Natural killer cell treated with Interleukin-12 subunit alpha and Interleukin-12 subunit beta and Interleukin-15 and Interleukin-18, amount 100 ng/mL, for 72 hours (primary cell): ENCODE data around the gene VEGFB. TPM values are rescaled to one million over a fixed set of nuclear protein-coding genes. Genes with fewer than 3 reads are reported as not detected.

ENCODE experiments used
- ATAC-seq, 2 donors: fragments of 150-1000 bp; cut with Tn5 transposase in 1 of 2; sonication (Bioruptor Pico), chemical (Tn5 transposase) in 1 of 2; 2 replicates each; pipeline ENCODE4 v1.10.0; 2021
- DNase-seq: peaks from one replicate; pipeline ENCODE4 v3.0.0; 2022; ENCODE audit warnings: low spot score
- H3K27ac Mint-ChIP-seq, 2 donors: 1 replicate in 1 of 2; 2 replicates in 1 of 2; pipeline ENCODE4 v1.8.0; 2022; ENCODE audit warnings: mixed read lengths in 2 of 2, mild to moderate bottlenecking in 1 of 2, moderate library complexity in 1 of 2
- H3K27me3 Mint-ChIP-seq, 2 donors: 1 replicate in 1 of 2; 2 replicates in 1 of 2; pipeline ENCODE4 v1.8.0; 2022; ENCODE audit warnings: mixed read lengths in 2 of 2
- H3K36me3 Mint-ChIP-seq: one replicate; pipeline ENCODE4 v1.8.0; 2022; ENCODE audit warnings: mixed read lengths
- H3K4me1 Mint-ChIP-seq, 2 donors: 1 replicate in 1 of 2; 2 replicates in 1 of 2; pipeline ENCODE4 v1.8.0; 2022; ENCODE audit warnings: low read depth in 2 of 2, mixed read lengths in 2 of 2, mild to moderate bottlenecking in 1 of 2
- H3K4me3 Mint-ChIP-seq: one replicate; pipeline ENCODE4 v1.8.0; 2022; ENCODE audit warnings: mixed read lengths
- H3K9me3 Mint-ChIP-seq: 2 replicates; pipeline ENCODE4 v1.8.0; 2022; ENCODE audit warnings: mixed read lengths
- total RNA-seq, 2 donors: library from RNA; stranded (reverse); gene quantifications; one replicate each; pipeline ENCODE4 v1.2.3, GENCODE V29; 2022

VEGFB gene
- total RNA-seq, 2 donors from 2014 or later = 38.7 to 42.3 TPM

GRCh38 chr11:64259533-64260067 is 25.2 kb downstream of the VEGFB start:
- peak overlapping the region; percentile 6 for H3K4me3 Mint-ChIP-seq
- DNase-seq = no peak
- H3K27ac Mint-ChIP-seq = peak overlapping the region; percentile 52 to 84
- H3K4me1 Mint-ChIP-seq = peaks cover 10 to 15% of the 10 kb centered on the region in 2 donors
- no peaks in the 10 kb centered on the region for H3K9me3 Mint-ChIP-seq
- no peaks in the 10 kb centered on the region for H3K27me3 Mint-ChIP-seq
- peak; percentile 39 to 77 for ATAC-seq
- peaks cover 8% of the 10 kb centered on the region for H3K36me3 Mint-ChIP-seq

GRCh38 chr11:64260147-64260708 is 25.8 kb downstream of the VEGFB start:
- no peaks in the 10 kb centered on the region for H3K9me3 Mint-ChIP-seq
- no peaks in the 10 kb centered on the region for H3K27me3 Mint-ChIP-seq
- H3K4me3 Mint-ChIP-seq = peak overlapping the region; percentile 6
- DNase-seq (no peak), ATAC-seq (peak in 1 of 2 donors; percentile 17)
- peaks cover 8% of the 10 kb centered on the region for H3K36me3 Mint-ChIP-seq
- peaks cover 10 to 15% of the 10 kb centered on the region in 2 donors for H3K4me1 Mint-ChIP-seq
- peak overlapping the region; percentile 52 to 84 for H3K27ac Mint-ChIP-seq

GRCh38 chr11:64261556-64262080 is 27.2 kb downstream of the VEGFB start:
- no peaks in the 10 kb centered on the region for H3K9me3 Mint-ChIP-seq
- ATAC-seq = no peak
- no peaks in the 10 kb centered on the region for H3K27me3 Mint-ChIP-seq
- no peak for DNase-seq
- H3K4me3 Mint-ChIP-seq = no peak overlapping the region
- no peak overlapping the region for H3K27ac Mint-ChIP-seq
- H3K36me3 Mint-ChIP-seq = peaks cover 8% of the 10 kb centered on the region
- H3K4me1 Mint-ChIP-seq = peaks cover 10 to 15% of the 10 kb centered on the region in 2 donors

GRCh38 chr11:64262271-64263002 is 28.1 kb downstream of the VEGFB start:
- Mint-ChIP-seq H3K27ac (no peak overlapping the region), H3K27me3 (no peaks in the 10 kb centered on the region), H3K9me3 (no peaks in the 10 kb centered on the region), H3K4me1 (peaks cover 11 to 15% of the 10 kb centered on the region in 2 donors), H3K36me3 (peaks cover 8% of the 10 kb centered on the region), H3K4me3 (no peak overlapping the region)
- no peak for DNase-seq
- no peak for ATAC-seq

- Mint-ChIP-seq H3K4me3 (no peak overlapping the region), H3K4me1 (peaks cover 19 to 23% of the 10 kb centered on the region in 2 donors), H3K27me3 (no peaks in the 10 kb centered on the region), H3K27ac (no peak overlapping the region), H3K9me3 (no peaks in the 10 kb centered on the region), H3K36me3 (peaks cover 8% of the 10 kb centered on the region)
- no peak for DNase-seq
- no peak for ATAC-seq
Observed at GRCh38 chr11:64263021-64263946, 28.9 kb downstream of the VEGFB start.

- Mint-ChIP-seq H3K36me3 (peaks cover 8% of the 10 kb centered on the region), H3K27ac (no peak overlapping the region), H3K27me3 (no peaks in the 10 kb centered on the region), H3K4me3 (no peak overlapping the region), H3K4me1 (peaks cover 25 to 28% of the 10 kb centered on the region in 2 donors), H3K9me3 (no peaks in the 10 kb centered on the region)
- ATAC-seq (no peak), DNase-seq (no peak)
Observed at GRCh38 chr11:64263947-64264317, 29.5 kb downstream of the VEGFB start.

- Mint-ChIP-seq H3K4me3 (no peak overlapping the region), H3K27ac (no peak overlapping the region), H3K9me3 (no peaks in the 10 kb centered on the region), H3K27me3 (no peaks in the 10 kb centered on the region), H3K4me1 (peaks cover 27 to 29% of the 10 kb centered on the region in 2 donors), H3K36me3 (peaks cover 6% of the 10 kb centered on the region)
- DNase-seq (no peak), ATAC-seq (no peak)
Observed at GRCh38 chr11:64264371-64264852, 30.0 kb downstream of the VEGFB start.

GRCh38 chr11:64265176-64266160 is 31.1 kb downstream of the VEGFB start:
- no peak for DNase-seq
- no peak for ATAC-seq
- Mint-ChIP-seq H3K27ac (no peak overlapping the region), H3K9me3 (no peaks in the 10 kb centered on the region), H3K36me3 (no peaks in the 10 kb centered on the region), H3K27me3 (no peaks in the 10 kb centered on the region), H3K4me3 (no peak overlapping the region), H3K4me1 (peaks cover 24% of the 10 kb centered on the region in 2 donors)

- ATAC-seq (no peak), DNase-seq (no peak)
- no peak overlapping the region for H3K27ac Mint-ChIP-seq
- H3K4me3 Mint-ChIP-seq = no peak overlapping the region
- H3K4me1 Mint-ChIP-seq = peaks cover 24% of the 10 kb centered on the region in 2 donors
- H3K27me3 Mint-ChIP-seq = no peaks in the 10 kb centered on the region
- no peaks in the 10 kb centered on the region for H3K9me3 Mint-ChIP-seq
- H3K36me3 Mint-ChIP-seq = no peaks in the 10 kb centered on the region
Observed at GRCh38 chr11:64266339-64266738, 32.0 kb downstream of the VEGFB start.

- no peaks in the 10 kb centered on the region for H3K36me3 Mint-ChIP-seq
- H3K9me3 Mint-ChIP-seq = no peaks in the 10 kb centered on the region
- H3K4me1 Mint-ChIP-seq = peaks cover 28 to 30% of the 10 kb centered on the region in 2 donors
- no peak for ATAC-seq
- no peaks in the 10 kb centered on the region for H3K27me3 Mint-ChIP-seq
- peak overlapping the region; percentile 99 for H3K27ac Mint-ChIP-seq
- H3K4me3 Mint-ChIP-seq = peak overlapping the region; percentile 100
- no peak for DNase-seq
Observed at GRCh38 chr11:64267207-64267945, 33.0 kb downstream of the VEGFB start.

GRCh38 chr11:64268025-64268892 is 33.9 kb downstream of the VEGFB start:
- ATAC-seq (no peak), DNase-seq (no peak)
- Mint-ChIP-seq H3K4me1 (peaks cover 26 to 30% of the 10 kb centered on the region in 2 donors), H3K9me3 (no peaks in the 10 kb centered on the region), H3K36me3 (no peaks in the 10 kb centered on the region), H3K27ac (peak overlapping the region; percentile 99), H3K4me3 (peak overlapping the region; percentile 100), H3K27me3 (no peaks in the 10 kb centered on the region)
